ENCODE results near the gene ZDHHC7. TPM values are rescaled to one million over a fixed set of nuclear protein-coding genes. Genes with fewer than 3 reads are reported as not detected.

The ZDHHC7 gene
- total RNA-seq, 2 donors from 2014 or later, result 64.6 TPM

- Histone ChIP-seq H3K36me3 (no peaks in the 10 kb centered on the region), H3K27ac (peak overlapping the region; percentile 48 to 87), H3K9me3 (no peaks in the 10 kb centered on the region), H3K27me3 (replicated peaks; ENCODE audit: insufficient read depth) (no peaks in the 10 kb centered on the region), H3K4me1 (replicated peaks) (peaks cover 30% of the 10 kb centered on the region), H3K4me3 (no peak overlapping the region)
- no peak for TF ChIP-seq POLR2AphosphoS5 (IDR thresholded peaks at IDR 0.05)
- TF ChIP-seq POLR2A (IDR thresholded peaks at IDR 0.05), result no peak
- TF ChIP-seq CTCF (IDR thresholded peaks at IDR 0.05), result no peak
- intact Hi-C loops (cut with DNase I), result no loop called here
- no peak for DNase-seq (ENCODE audit: low spot score)
- WGBS, result 43% methylated on average over 10 of the region's 10 CpGs
Measured at GRCh38 chr16:85004587-85005205, 6.6 kb downstream of the ZDHHC7 start.

GRCh38 chr16:85003725-85004586, 7.4 kb downstream of the ZDHHC7 start:
- Histone ChIP-seq H3K27ac (peak overlapping the region; percentile 48 to 87), H3K9me3 (no peaks in the 10 kb centered on the region), H3K4me3 (no peak overlapping the region), H3K4me1 (replicated peaks) (peaks cover 34% of the 10 kb centered on the region), H3K27me3 (replicated peaks; ENCODE audit: insufficient read depth) (no peaks in the 10 kb centered on the region), H3K36me3 (no peaks in the 10 kb centered on the region)
- intact Hi-C loops (cut with DNase I), result no loop called here
- 67% methylated on average over 16 of the region's 16 CpGs for WGBS
- DNase-seq (ENCODE audit: low spot score), result no peak
- no peak for TF ChIP-seq POLR2A (IDR thresholded peaks at IDR 0.05)
- no peak for TF ChIP-seq CTCF (IDR thresholded peaks at IDR 0.05)
- TF ChIP-seq POLR2AphosphoS5 (IDR thresholded peaks at IDR 0.05), result no peak

GRCh38 chr16:85003076-85003475, 8.3 kb downstream of the ZDHHC7 start:
- H3K4me1 ChIP-seq (replicated peaks), result peaks cover 37% of the 10 kb centered on the region
- H3K36me3 ChIP-seq, result no peaks in the 10 kb centered on the region
- H3K27me3 ChIP-seq (replicated peaks; ENCODE audit: insufficient read depth), result no peaks in the 10 kb centered on the region
- no peak overlapping the region for H3K4me3 ChIP-seq
- intact Hi-C loops (cut with DNase I), result no loop called here
- no peaks in the 10 kb centered on the region for H3K9me3 ChIP-seq
- TF ChIP-seq POLR2AphosphoS5 (IDR thresholded peaks at IDR 0.05) (no peak), CTCF (IDR thresholded peaks at IDR 0.05) (no peak), POLR2A (IDR thresholded peaks at IDR 0.05) (no peak)
- 88% methylated on average over 13 of the region's 13 CpGs for WGBS
- DNase-seq (ENCODE audit: low spot score), result no peak
- peak overlapping the region; percentile 87 to 91 for H3K27ac ChIP-seq

GRCh38 chr16:85002608-85003007, 8.7 kb downstream of the ZDHHC7 start:
- no peaks in the 10 kb centered on the region for H3K9me3 ChIP-seq
- H3K4me1 ChIP-seq (replicated peaks), result peaks cover 32% of the 10 kb centered on the region
- no peaks in the 10 kb centered on the region for H3K27me3 ChIP-seq (replicated peaks; ENCODE audit: insufficient read depth)
- intact Hi-C loops (cut with DNase I), result no loop called here
- no peak for TF ChIP-seq CTCF (IDR thresholded peaks at IDR 0.05)
- TF ChIP-seq POLR2AphosphoS5 (IDR thresholded peaks at IDR 0.05), result no peak
- no peak for TF ChIP-seq POLR2A (IDR thresholded peaks at IDR 0.05)
- H3K4me3 ChIP-seq, result no peak overlapping the region
- peak overlapping the region; percentile 87 to 91 for H3K27ac ChIP-seq
- no peak for DNase-seq (ENCODE audit: low spot score)
- 67% methylated on average over 12 of the region's 12 CpGs for WGBS
- H3K36me3 ChIP-seq, result no peaks in the 10 kb centered on the region
